PFSK-1 (cell line): ENCODE measurements around the gene HTT.
A peak's percentile ranks its signal among the peaks of the same experiment; 100 is the strongest.

Source experiments
- FOXP2 ChIP-seq: optimal IDR thresholded peaks from 2 replicates; pipeline ENCODE3; 2011; ENCODE audit warnings: borderline replicate concordance, control low read depth, inconsistent platforms; ENCODE audit not compliant: insufficient read depth; ENCODE audit errors: extremely low read length, extremely low read depth
- POLR2AphosphoS5 ChIP-seq: IDR thresholded peaks from 2 replicates; pipeline ENCODE4 v1.6.1; 2012; ENCODE audit warnings: low read depth, mild to moderate bottlenecking, control low read depth, low read length, moderate library complexity
- REST ChIP-seq, 2 experiments: IDR thresholded peaks; 2 replicates each; pipeline versions ENCODE4 v1.6.1 to v1.8.0; 2011 to 2012; ENCODE audit warnings: low read depth in 2 of 2, low read length in 2 of 2, control low read depth in 1 of 2, inconsistent platforms in 1 of 2, mild to moderate bottlenecking in 1 of 2, moderate library complexity in 1 of 2; ENCODE audit not compliant: insufficient read depth in 1 of 2
- SIN3A ChIP-seq: IDR thresholded peaks from 2 replicates; pipeline ENCODE4 v1.6.1; 2012; ENCODE audit warnings: mild to moderate bottlenecking, low read length, moderate library complexity, borderline replicate concordance; ENCODE audit not compliant: insufficient read depth
- TAF1 ChIP-seq: IDR thresholded peaks from 2 replicates; pipeline ENCODE4 v1.6.1; 2012; ENCODE audit warnings: low read length, control low read depth, borderline replicate concordance; ENCODE audit not compliant: insufficient read depth

GRCh38 chr4:3196670-3197359, 122.3 kb downstream of the HTT start:
- peak in 1 of 2 experiments; percentile 77; a peak in 2 of 4 replicates for TF ChIP-seq REST (IDR thresholded peaks at IDR 0.05; ENCODE audit: insufficient read depth in 1 of 2, low read depth in 2 of 2, low read length in 2 of 2)
- TF ChIP-seq SIN3A = no peak
- no peak for TF ChIP-seq POLR2AphosphoS5
- TF ChIP-seq TAF1 = no peak
- no peak for TF ChIP-seq FOXP2
